Glutamatergic neuron (in vitro differentiated cells): ENCODE data around the gene STK4. TPM values are rescaled to one million over a fixed set of nuclear protein-coding genes. Genes with fewer than 3 reads are reported as not detected.

ENCODE experiments used
- DNase-seq: peaks from one replicate; pipeline ENCODE4 v3.0.0; 2022
- H3K27ac Mint-ChIP-seq: one replicate; pipeline ENCODE4 v1.8.0; 2020; ENCODE audit warnings: mild to moderate bottlenecking, mixed read lengths, inconsistent platforms; ENCODE audit not compliant: unreplicated experiment
- H3K27me3 Mint-ChIP-seq: one replicate; pipeline ENCODE4 v1.8.0; 2020; ENCODE audit warnings: mild to moderate bottlenecking, moderate library complexity, mixed read lengths, inconsistent platforms; ENCODE audit not compliant: unreplicated experiment
- H3K36me3 Mint-ChIP-seq: one replicate; pipeline ENCODE4 v1.8.0; 2020; ENCODE audit warnings: mild to moderate bottlenecking, mixed read lengths, inconsistent platforms; ENCODE audit not compliant: unreplicated experiment
- H3K4me1 Mint-ChIP-seq: one replicate; pipeline ENCODE4 v1.8.0; 2020; ENCODE audit warnings: mild to moderate bottlenecking, low read depth, mixed read lengths, inconsistent platforms; ENCODE audit not compliant: unreplicated experiment
- H3K4me3 Mint-ChIP-seq: one replicate; pipeline ENCODE4 v1.8.0; 2020; ENCODE audit warnings: mild to moderate bottlenecking, mixed read lengths, inconsistent platforms; ENCODE audit not compliant: unreplicated experiment
- H3K9me3 Mint-ChIP-seq: one replicate; pipeline ENCODE4 v1.8.0; 2020; ENCODE audit warnings: mild to moderate bottlenecking, moderate library complexity, mixed read lengths, inconsistent platforms; ENCODE audit not compliant: unreplicated experiment
- total RNA-seq: library from RNA; stranded (reverse); fragmentation: NEBNext Ultra II Directional; extraction: Animal tissue kit (Norgen Biotek cat#: 25700); gene quantifications from one replicate; pipeline ENCODE4 v1.2.1, GENCODE V29; 2021; ENCODE audit not compliant: unreplicated experiment
- TF ChIP-seq, protein P1 (sequence below): fragments of 200-600 bp; sonication (generic); IDR thresholded peaks from one replicate; pipeline ENCODE4 v1.5.0; 2021; ENCODE audit not compliant: partially characterized antibody, unreplicated experiment

Gene STK4
- total RNA-seq, 1 donor from 2014 or later = 32.6 TPM

DNA sequence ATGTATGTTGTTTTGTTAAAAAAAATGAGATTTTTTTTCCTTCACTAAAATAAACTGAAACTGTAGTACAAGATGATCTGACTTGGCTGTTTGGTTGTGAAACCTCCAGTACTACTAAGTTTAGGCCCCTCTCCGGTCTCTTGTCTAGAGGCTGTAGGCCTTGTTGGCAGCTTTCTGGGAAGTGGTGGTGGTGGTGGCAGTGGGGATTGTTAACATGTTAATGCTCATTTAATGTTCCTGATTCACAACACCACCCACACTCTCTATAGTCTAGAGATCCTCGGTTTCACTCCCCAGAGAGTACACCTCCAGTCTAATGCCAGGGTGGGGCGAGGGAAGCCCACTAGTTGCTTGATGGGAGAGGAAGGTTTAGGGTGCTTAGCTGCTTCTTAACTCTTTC is 24.1 kb downstream of the STK4 start:
- DNase-seq = no peak
- Mint-ChIP-seq H3K9me3 (no peaks in the 10 kb centered on the region), H3K36me3 (no peaks in the 10 kb centered on the region), H3K27ac (no peak overlapping the region), H3K4me3 (no peak overlapping the region), H3K27me3 (no peaks in the 10 kb centered on the region), H3K4me1 (peaks cover 6% of the 10 kb centered on the region)
- TF ChIP-seq, protein P1, sequence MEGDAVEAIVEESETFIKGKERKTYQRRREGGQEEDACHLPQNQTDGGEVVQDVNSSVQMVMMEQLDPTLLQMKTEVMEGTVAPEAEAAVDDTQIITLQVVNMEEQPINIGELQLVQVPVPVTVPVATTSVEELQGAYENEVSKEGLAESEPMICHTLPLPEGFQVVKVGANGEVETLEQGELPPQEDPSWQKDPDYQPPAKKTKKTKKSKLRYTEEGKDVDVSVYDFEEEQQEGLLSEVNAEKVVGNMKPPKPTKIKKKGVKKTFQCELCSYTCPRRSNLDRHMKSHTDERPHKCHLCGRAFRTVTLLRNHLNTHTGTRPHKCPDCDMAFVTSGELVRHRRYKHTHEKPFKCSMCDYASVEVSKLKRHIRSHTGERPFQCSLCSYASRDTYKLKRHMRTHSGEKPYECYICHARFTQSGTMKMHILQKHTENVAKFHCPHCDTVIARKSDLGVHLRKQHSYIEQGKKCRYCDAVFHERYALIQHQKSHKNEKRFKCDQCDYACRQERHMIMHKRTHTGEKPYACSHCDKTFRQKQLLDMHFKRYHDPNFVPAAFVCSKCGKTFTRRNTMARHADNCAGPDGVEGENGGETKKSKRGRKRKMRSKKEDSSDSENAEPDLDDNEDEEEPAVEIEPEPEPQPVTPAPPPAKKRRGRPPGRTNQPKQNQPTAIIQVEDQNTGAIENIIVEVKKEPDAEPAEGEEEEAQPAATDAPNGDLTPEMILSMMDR = no peak

DNA sequence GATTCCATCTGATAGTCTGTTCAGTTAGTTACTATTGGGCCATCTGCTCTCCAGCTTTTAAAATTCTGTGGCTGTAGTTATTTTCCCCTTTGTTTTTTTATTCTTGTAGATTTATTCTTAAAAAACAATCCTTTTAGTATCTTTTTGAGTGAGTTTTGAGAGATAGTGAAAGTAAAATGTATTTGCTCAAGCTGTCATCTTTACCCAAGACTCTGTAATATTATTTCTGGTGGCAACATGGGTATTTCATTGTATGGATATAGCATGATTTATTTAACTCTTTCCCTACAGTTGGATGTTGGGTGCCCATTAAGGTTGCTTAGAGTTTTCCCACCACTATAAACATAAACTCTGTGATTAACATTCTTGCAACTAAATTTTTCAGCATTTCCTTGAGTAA is 24.6 kb downstream of the STK4 start:
- H3K36me3 Mint-ChIP-seq = no peaks in the 10 kb centered on the region
- no peaks in the 10 kb centered on the region for H3K27me3 Mint-ChIP-seq
- no peak for DNase-seq
- TF ChIP-seq, protein P1 = no peak
- H3K4me1 Mint-ChIP-seq = peaks cover 6% of the 10 kb centered on the region
- H3K9me3 Mint-ChIP-seq = no peaks in the 10 kb centered on the region
- no peak overlapping the region for H3K27ac Mint-ChIP-seq
- H3K4me3 Mint-ChIP-seq = no peak overlapping the region

DNA sequence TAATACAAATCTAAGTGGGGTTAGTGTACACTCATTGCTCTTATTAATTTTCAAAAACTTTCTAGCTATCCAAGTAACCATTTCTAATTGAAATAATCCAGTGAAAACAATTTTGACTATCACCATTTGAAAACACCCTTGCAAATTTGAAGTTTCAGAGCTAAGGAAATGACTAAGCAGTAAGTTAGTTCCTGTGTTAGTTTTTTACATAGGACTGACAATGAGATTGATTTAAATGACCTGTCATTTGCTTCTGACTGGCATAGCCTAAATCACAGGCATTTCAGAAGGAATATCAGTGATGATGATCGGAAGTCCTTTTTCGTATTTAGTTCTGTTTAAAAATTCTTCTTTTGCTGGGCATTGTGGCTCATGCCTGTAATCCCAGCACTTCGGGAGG is 27.0 kb downstream of the STK4 start:
- peaks cover 6% of the 10 kb centered on the region for H3K4me1 Mint-ChIP-seq
- no peak for DNase-seq
- H3K9me3 Mint-ChIP-seq = no peaks in the 10 kb centered on the region
- H3K36me3 Mint-ChIP-seq = no peaks in the 10 kb centered on the region
- TF ChIP-seq, protein P1 = no peak
- H3K27ac Mint-ChIP-seq = no peak overlapping the region
- H3K27me3 Mint-ChIP-seq = no peaks in the 10 kb centered on the region
- H3K4me3 Mint-ChIP-seq = no peak overlapping the region

DNA sequence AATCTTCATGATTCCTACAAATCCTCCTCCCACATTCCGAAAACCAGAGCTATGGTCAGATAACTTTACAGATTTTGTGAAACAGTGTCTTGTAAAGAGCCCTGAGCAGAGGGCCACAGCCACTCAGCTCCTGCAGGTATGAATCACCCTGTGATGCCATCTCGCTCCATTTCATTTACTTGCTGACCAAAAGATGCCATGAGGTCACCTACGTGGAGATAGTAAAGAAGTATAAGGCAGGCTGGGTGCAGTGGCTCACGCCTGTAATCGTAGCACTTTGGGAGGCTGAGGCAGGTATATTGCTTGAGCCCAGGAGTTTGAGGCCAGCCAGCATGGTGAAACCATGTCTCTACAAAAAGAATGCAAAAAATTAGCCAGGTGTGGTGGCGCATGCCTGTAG is 30.9 kb downstream of the STK4 start:
- DNase-seq = no peak
- Mint-ChIP-seq H3K4me3 (no peak overlapping the region), H3K9me3 (no peaks in the 10 kb centered on the region), H3K4me1 (no peaks in the 10 kb centered on the region), H3K27me3 (no peaks in the 10 kb centered on the region), H3K36me3 (no peaks in the 10 kb centered on the region), H3K27ac (no peak overlapping the region)
- TF ChIP-seq, protein P1 = no peak

DNA sequence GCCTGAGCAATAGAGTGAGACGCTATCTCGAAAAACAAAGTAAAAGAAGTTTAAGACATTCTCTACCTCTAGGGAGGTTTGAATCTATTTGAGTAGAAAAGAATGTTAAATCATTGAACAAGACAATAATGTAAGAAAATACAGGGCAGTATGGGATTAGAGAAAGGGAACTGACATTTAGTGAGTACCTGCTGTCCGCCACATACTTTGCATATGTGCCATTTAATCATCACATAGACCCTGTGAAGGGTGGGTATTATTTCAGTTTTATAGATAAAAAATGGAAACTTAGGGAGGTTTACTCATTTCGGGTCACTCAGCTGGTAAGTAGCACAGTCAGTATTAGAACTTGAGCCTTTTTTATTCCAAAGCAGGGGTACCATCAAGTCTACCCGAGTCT is 31.4 kb downstream of the STK4 start:
- Mint-ChIP-seq H3K9me3 (no peaks in the 10 kb centered on the region), H3K4me1 (no peaks in the 10 kb centered on the region), H3K27me3 (no peaks in the 10 kb centered on the region), H3K36me3 (no peaks in the 10 kb centered on the region), H3K27ac (no peak overlapping the region), H3K4me3 (no peak overlapping the region)
- TF ChIP-seq, protein P1 = no peak
- no peak for DNase-seq
